HG03139 (cell line): ENCODE data around the gene EIF6.

ENCODE experiments used
- ATAC-seq: cut with Tn5 transposase; IDR thresholded peaks from one replicate; pipeline ENCODE4 v1.9.1; 2021; ENCODE audit not compliant: unreplicated experiment

EIF6 gene

DNA sequence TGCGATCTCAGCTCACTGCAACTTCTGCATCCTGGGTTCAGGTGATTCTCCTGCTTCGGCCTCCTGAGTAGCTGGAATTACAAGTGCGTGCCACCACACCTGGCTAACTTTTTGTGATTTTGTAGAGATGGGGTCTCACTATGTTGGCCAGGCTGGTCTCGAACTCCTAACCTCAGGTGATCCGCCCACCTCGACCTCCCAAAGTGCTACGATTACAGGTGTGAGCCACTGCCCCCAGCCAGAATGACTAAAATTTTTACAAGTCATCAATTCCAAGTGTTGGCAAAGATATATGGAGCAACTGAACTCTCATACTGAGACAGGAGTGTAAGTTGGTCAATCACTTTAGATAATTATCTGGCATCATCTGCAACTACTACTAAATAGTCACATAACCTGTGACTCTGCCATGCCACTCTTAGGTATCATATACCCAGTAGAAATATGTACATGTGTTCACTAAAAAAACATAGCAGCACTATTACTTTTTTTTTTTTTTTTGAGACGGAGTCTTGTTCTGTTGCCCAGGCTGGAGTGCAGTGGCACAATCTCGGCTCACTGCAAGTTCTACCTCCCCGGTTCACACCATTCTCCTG, 3.0 kb downstream of the EIF6 start:
- no peak for ATAC-seq

DNA sequence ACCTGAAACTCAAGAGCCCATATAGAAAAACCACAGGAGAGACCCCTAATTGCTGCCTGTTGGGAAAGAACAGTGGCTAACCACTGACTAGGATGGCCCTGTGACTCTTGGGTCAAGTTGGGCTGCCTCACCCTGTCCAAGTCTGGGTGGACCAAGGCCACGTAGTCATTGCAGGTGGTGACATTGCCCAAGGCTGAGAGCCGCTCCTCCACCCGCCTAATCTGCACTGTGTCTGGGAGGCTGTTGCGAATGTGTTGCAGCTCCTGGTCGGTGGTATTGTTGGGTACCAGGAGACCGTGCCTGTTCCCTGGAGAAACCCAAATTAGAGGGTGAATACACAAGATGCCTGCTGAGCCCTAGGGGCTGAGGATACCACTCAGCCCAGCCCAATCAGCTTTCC, 4.0 kb downstream of the EIF6 start:
- no peak for ATAC-seq

DNA sequence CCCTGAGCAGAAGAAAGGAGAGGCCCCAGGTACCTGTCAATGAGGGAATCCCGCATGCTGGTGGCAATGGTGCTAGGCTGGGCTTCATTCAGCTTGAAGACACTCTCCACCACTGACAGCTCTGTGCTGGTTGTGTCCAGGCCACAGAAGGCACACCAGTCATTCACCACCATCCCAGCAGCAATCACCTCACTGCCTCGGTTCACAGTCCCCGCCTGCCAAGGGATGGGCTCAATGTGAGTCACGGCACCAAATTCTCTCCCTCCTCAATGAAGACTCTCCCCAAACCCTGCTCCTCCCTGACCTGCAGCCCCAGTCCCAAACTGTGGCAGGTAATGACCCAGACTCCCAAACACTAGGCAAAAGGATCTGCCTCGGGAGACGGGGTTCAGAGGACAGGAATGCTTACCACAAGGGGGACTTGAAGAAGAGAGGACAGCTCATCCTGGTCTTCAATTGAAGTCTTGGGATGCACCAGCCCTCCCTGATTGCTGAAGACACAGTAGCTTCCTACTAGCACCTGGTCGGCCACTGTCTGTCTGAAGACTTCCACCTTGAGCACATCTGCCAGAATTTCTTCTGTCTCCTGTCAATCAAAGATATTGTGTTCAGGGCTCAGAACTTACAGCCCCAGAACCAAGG, 4.9 kb downstream of the EIF6 start:
- ATAC-seq: no peak

DNA sequence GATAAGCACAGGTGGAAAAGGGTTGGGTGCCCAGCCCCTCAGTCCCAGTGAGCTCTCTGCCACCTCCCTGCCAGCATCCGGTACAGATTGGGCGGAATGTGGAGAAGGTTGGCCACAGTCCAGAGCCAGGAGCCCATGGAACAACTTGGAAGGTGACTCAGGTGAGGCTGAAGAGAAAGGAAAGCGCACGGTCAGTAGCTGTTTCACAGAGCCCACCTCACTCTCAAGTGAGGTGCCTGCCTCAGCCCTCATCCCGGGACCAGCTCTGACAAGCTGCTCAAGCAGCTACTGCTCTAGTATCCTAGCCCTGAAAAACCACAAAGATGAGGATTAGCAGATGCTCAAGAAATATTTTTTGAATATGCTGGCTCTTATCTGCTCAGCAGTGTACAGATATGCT, 5.5 kb downstream of the EIF6 start:
- no peak for ATAC-seq

DNA sequence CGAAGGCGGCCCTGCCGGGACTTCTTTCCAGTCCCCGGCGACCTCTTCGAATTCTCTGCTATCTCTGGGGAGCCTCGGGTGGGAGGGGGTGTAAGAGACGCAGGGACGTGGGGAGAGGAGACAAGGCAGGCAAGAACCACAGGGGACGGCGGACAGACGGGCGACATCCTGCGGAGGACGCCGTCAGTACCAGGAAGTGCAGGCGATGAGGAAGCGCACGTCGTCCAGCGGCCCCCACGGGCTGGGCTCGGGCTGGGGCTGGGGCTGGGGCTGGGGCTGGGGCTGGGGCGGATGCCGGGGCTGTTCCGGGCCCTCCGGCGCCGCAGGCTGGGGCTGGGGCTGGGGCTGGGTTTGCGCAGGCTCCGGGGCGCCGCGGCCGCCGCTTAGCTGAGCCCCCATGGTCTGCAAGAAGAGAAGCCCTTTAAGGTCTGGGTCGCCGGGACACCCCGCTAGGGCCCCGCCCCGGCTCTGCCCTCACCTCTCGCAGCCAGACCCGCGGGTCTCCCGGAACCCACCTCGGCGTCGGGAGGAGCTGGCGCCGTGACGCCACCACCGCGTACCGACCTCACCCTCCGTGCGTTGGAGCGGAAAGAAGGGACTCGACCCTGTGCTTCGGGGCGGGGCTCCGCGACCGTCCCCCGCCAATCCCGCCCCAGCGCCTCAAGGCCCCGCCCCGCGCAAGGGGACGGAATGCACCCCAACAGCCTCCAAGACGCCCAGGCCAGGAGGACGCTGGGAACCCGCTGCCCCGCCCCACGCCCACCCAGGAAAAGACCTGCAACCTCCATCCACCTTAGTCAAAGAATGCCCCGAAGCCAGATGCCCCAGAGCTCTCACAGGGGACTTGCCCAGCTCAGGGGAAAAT, 6.8 kb downstream of the EIF6 start, which contains the start of gene MMP24OS:
Gene MMP24OS (minus strand): TSS at position 592 of the 865 bp plus-strand sequence. CDS start 193 bp downstream, at position 399.
- peak; percentile 66 for ATAC-seq

DNA sequence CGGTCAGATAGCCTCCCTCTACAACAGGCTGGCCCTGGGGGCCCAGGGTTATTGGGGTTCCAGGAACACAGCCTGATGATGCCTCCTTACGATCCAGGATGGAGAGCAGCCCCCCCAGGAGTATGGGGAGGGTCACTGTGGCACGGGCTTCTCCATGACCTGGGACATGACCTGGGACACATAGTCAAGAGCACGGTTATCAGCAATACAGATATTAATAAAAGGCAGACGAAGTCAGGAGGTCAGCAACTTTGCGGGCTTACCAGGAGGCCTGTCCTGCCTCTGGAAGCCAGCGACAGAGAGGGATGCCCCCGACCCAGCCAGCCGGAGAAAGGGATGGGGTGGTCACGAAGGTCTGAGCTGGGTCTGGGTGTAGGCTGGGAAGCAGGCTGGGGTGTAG, 7.4 kb downstream of the EIF6 start:
- no peak for ATAC-seq

DNA sequence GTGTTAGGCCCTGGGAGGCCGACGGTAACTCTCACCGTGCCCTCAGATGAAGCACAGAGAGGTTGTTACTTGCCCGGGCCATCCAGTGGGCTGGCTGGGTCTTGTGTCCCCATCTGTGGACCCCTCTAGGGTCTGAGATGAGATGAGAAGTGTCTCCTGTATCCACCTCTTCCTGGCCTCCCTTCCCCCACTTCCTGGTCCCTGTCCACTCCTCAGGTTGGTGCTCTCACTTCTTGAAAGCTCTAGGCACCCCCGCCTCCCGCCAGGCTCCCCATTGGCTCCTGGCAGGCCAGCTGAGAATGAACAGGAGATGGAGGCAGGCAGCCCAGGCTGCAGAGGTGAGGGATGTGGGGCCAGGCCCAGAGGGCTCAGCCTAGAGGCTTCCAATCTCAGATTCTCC, 8.2 kb downstream of the EIF6 start:
- ATAC-seq: no peak

DNA sequence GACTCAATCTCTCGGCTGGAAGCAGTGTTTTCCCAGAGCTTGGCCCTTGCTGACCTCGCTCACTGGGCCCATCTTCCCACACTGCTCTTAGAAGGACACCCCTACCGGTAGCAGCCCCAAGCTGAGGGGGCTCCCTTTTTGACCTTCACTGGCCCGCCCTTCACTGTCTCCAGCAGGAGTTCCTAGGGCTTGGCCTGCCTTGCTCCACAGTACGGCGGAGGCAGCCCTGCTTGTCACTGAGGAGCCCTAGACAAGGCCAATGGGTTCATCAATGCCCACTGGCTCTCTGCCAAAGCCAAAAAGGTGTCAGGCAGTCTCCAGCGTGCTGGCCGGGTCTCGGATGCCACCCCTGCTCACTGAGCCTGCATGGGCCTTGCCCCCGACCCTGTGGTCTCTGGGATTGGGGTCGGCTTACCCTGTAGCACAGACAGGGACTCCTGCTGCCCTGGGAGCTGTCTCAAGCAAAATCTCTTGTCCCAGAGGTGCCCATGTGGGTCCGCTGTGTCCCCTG, 8.8 kb downstream of the EIF6 start:
- no peak for ATAC-seq

DNA sequence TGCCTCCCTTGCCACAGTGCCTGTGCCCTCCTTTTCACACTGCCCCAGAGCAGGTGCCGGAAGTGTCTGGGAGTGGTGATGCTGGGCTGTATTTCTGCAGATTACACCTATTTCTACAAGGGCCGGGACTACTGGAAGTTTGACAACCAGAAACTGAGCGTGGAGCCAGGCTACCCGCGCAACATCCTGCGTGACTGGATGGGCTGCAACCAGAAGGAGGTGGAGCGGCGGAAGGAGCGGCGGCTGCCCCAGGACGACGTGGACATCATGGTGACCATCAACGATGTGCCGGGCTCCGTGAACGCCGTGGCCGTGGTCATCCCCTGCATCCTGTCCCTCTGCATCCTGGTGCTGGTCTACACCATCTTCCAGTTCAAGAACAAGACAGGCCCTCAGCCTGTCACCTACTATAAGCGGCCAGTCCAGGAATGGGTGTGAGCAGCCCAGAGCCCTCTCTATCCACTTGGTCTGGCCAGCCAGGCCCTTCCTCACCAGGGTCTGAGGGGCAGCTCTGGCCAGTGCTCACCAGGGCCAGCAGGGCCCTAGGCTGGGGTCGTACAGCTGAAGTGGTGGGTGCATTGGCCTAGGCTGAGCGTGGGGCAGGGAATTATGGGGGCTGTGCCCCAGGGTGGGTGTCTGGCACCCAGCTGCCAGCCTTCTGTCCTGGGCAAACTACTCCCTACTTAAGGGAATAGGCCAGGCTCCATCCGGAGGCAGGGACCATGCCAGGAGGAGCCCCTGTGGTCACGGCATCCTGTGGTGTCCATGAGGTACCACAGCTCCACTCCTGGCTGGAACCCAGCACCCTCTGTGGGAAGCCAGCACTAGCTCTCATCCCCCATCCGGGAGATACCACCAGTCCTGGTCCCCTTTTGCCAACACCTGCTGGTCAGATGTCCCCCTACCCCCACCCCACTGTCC, 10.1 kb downstream of the EIF6 start:
- no peak for ATAC-seq

DNA sequence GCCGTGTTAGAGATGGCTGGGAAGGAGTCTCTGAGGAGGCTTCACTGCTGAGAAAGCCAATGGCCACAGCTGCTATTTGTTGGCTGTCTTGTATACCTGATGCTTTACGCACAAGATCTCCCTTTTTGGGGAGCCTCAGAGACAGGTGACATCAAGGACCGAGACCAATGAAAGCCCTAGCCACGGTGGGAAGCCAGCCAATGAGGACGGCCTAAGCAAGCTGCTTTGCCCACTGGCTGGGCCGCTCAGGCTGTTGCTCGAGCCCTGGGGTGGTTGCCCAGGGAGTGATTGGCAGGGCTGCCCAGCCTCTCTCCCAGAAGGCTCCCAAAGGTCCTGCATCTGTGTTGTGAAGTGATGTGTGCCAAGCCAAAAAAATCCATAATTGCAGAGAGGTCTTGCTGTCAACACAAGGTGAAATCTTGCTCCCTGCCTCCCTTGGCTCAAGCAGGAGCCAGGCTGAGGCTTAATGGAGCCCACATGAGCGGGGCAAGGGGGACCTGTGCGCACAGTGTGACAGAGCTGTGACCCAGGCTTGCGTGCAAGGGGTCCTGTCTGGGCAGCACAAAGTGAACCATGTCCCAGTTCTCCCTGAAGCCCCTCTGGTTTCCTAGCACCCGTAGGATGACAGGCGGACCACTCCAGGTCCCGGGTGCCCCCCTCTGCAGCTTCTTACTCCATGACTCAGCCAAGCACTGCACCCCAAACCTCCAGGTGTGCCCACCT, 11.0 kb downstream of the EIF6 start:
- no peak for ATAC-seq

DNA sequence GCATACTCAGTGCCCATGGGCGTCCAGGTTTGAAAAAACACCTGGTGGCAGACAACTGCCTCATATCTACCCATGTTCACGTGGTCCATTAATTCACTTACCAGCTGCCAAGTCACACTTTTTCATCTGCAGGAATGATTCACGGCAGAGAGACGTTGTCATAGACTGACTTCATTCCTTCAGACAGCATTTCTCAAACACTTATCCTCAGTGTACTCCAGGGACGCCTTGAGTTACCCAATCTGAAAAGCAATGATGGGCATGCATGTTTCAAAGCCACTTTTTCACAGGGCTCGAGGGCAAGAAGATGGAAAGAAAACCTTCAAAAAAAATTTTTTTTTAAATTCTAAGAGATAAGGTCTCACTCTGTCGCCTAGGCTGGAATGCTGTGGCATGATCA, 12.7 kb downstream of the EIF6 start:
- ATAC-seq: no peak

DNA sequence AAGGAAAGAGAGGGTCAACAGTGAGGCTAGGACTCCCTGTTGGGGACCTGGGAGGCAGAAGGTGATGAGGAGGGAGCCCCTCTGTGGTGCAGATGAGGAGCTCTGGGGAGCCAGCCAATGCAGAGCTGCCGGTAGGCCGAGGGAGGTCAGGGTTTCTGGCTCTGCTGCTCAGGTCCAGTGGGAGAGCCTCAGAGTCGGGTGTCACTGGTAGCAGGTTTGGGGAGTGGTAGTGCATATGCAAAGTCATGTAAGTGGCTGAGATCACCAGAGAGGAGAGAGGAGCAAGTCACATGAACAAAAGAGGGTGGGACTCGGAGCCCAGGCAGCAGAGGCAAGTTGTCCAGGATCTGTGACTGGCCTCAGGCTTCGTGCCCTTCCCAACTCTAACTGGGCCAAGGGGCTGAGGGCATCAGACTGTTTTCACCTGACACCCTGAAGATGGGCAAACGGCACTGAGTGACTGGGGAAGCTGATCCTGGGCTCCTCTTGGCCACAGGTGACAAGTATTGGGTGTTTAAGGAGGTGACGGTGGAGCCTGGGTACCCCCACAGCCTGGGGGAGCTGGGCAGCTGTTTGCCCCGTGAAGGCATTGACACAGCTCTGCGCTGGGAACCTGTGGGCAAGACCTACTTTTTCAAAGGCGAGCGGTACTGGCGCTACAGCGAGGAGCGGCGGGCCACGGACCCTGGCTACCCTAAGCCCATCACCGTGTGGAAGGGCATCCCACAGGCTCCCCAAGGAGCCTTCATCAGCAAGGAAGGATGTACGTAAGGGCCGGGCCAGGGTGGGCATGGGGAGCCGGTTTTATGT, 13.3 kb downstream of the EIF6 start:
- ATAC-seq: no peak

DNA sequence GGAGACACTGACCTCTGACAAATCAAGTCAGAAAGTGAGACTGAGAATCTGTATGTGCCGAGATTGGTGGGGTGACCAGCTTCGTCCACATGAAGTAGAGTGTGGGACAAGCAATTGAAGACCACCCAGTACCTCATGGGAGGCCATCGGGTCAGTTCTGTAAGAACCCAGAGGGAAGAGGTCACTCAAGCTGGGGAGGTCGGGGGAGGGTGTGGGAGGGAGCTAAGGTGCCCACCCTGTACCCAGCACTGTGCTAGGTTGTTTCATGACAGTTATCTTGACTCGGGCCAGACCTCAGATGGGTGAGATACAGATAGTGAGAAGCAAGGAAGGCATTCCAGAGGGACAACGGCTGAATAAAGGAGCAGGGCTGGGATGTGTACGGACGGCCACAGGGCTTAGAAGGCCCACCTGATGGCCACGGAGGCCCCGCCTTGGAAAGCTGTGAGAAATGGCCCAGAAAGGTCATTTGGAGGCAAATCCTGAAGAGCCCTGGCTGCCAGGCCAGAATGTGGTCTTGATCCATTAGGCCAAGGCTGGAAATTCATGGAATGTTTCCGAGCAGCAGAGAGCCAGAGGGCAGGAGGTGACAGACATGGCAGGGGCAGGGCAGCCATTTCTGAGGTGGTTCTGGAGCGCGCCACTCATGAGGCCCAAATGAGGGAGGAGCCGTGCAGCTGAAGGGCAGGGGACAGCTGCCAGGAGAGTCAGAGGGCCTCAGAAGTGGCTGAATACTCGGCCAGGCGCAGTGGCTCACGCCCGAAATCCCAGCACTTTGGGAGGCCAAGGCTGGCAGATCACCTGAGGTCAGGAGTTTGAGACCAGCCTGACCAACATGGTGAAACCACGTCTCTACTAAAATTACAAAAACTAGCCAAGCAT, 14.3 kb downstream of the EIF6 start:
- no peak for ATAC-seq

DNA sequence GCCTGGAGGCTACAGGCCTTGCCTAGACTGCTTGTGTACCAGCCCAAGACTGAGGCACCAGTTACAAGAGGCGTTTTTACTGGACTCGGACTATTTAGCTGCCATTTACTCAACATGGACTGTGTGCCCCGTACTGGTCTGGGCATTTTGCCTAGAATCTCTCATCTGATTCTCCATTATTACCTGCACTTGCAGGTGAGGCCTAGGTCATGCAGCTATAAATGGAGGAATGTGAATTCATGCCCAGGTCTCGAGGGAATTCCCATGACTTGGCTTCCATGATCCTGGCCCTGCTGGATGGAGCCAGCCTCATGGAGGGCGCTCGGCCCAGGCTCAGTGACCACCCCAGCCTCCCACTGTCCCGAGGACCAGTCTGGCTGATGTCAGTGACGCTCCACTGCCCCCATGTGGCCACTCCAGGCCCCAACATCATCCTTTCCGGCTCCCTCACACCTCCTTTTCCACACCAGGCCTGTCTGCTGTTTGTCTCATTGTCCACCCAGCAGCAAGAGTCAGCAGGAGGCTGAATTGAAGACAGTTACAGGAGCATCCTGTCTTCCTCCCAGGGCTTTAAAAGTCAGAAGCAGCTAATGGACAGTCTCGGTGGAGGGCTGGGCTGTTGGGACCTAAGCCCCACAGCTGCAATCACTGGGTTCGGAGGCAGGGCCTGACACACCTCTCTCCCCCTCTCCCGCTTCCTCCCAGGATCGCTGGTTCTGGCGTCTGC, 15.4 kb downstream of the EIF6 start:
- no peak for ATAC-seq

DNA sequence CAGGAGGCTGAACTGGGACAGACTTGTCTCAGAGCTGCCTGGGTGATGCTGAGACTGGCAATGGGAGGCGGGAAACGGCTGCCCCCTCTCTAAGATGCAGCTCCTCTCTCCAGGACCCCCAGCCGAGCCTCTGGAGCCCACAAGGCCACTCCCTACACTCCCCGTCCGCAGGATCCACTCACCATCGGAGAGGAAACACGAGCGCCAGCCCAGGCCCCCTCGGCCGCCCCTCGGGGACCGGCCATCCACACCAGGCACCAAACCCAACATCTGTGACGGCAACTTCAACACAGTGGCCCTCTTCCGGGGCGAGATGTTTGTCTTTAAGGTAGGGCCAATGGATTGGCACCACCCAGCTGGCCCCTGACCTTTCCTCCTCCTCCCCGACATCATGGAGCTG, 17.5 kb downstream of the EIF6 start:
- ATAC-seq: no peak

DNA sequence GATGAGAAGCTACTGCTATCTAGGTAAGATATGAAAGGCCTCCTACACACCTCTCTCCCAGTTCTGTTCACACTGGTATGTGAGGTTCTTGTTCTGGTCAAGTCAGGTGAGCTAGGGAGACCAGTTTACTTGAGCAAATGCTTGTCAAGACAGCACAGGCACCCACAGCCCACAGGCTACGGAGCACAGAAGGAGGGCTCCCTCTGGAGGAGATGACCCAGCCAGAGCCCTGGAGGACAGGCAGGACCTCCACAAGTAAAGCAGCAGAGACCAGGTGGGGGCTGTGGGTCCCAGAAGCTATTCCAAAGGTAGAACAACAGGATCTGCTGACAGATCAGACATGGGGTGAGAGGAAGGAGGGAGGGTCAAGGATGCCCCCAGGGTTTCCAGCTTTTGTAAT, 19.8 kb downstream of the EIF6 start:
- no peak for ATAC-seq

DNA sequence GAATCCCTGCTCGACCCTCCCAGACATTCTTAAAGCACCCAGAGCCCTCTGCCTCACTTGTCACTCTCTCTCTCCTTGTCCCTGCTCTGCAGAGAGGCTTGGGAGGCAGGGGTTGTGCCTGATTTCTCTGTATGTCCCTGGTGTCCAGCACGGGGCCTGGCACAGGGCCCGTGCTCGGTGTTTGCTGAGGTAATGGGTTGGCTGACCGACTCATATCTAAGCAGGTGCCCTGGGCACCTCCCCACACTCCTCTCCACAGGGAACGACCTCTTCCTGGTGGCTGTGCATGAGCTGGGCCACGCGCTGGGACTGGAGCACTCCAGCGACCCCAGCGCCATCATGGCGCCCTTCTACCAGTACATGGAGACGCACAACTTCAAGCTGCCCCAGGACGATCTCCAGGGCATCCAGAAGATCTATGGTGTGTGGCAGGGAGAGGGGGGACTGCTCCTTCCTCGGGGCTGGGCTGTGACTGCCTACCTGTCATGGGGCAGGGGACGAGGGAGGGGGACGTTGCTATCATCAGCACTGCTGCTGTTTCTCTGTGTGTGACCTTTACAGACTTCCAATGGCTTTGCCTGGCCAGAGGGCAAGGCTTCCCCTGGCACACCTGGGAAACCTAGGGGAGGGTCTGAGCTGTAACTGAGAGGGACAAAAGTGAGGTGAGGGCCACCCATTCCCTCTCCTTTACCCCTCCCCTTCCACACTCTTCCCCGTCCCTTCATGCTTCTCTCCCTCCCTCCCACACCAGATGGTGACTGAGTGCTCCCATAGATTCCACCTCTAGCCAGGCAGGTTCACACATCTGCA, 20.8 kb downstream of the EIF6 start:
- no peak for ATAC-seq
